ENCODE measurements around the gene AGTR1. TPM values are rescaled to one million over a fixed set of nuclear protein-coding genes. Genes with fewer than 3 reads are reported as not detected.

AGTR1 gene
- polyA plus RNA-seq, 1 experiment, result 0.98 TPM

- TF ChIP-seq, protein P1, sequence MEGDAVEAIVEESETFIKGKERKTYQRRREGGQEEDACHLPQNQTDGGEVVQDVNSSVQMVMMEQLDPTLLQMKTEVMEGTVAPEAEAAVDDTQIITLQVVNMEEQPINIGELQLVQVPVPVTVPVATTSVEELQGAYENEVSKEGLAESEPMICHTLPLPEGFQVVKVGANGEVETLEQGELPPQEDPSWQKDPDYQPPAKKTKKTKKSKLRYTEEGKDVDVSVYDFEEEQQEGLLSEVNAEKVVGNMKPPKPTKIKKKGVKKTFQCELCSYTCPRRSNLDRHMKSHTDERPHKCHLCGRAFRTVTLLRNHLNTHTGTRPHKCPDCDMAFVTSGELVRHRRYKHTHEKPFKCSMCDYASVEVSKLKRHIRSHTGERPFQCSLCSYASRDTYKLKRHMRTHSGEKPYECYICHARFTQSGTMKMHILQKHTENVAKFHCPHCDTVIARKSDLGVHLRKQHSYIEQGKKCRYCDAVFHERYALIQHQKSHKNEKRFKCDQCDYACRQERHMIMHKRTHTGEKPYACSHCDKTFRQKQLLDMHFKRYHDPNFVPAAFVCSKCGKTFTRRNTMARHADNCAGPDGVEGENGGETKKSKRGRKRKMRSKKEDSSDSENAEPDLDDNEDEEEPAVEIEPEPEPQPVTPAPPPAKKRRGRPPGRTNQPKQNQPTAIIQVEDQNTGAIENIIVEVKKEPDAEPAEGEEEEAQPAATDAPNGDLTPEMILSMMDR (IDR thresholded peaks at IDR 0.05; ENCODE audit: insufficient read depth, low read depth, low read length), result no peak
- ChIA-PET POLR2A (no interaction called here), CTCF (interaction anchor here (1.2 kb wide), 1 partner anchor 40 kb away, joined by 4 read pairs; no protein-coding TSS in a partner anchor)
- H3K4me3 ChIP-seq (ENCODE audit: low read depth, low read length), result no peak overlapping the region
- peak; percentile 1 for DNase-seq (ENCODE audit: low read depth)
- no peaks in the 10 kb centered on the region for H3K36me3 ChIP-seq (ENCODE audit: control insufficient read depth, insufficient read depth, low read length)
- no peaks in the 10 kb centered on the region; the same call in 1 of the 2 replicates for H3K27me3 ChIP-seq (ENCODE audit: control insufficient read depth, insufficient read depth, low read length)
These were observed 59.8 kb downstream of the AGTR1 start for GRCh38 chr3:148757238-148758215.

- H3K36me3 ChIP-seq (ENCODE audit: control insufficient read depth, insufficient read depth, low read length), result no peaks in the 10 kb centered on the region
- ChIA-PET POLR2A (no interaction called here), CTCF (interaction anchor here (1.2 kb wide), 1 partner anchor 39 kb away, joined by 4 read pairs; no protein-coding TSS in a partner anchor)
- H3K4me3 ChIP-seq (ENCODE audit: low read depth, low read length), result no peak overlapping the region
- no peaks in the 10 kb centered on the region; the same call in 1 of the 2 replicates for H3K27me3 ChIP-seq (ENCODE audit: control insufficient read depth, insufficient read depth, low read length)
- no peak for DNase-seq (ENCODE audit: low read depth)
- TF ChIP-seq, protein P1 (IDR thresholded peaks at IDR 0.05; ENCODE audit: insufficient read depth, low read depth, low read length), result no peak
These were observed 60.7 kb downstream of the AGTR1 start for GRCh38 chr3:148758303-148758884.

- POLR2A ChIA-PET, result no interaction called here
- Histone ChIP-seq H3K4me3 (ENCODE audit: low read depth, low read length) (no peak overlapping the region), H3K36me3 (ENCODE audit: control insufficient read depth, insufficient read depth, low read length) (no peaks in the 10 kb centered on the region), H3K27me3 (ENCODE audit: control insufficient read depth, insufficient read depth, low read length) (no peaks in the 10 kb centered on the region; the same call in 1 of the 2 replicates)
- TF ChIP-seq, protein P1 (IDR thresholded peaks at IDR 0.05; ENCODE audit: insufficient read depth, low read depth, low read length), result no peak
- DNase-seq (ENCODE audit: low read depth), result no peak
- CTCF ChIA-PET, result no interaction called here
These were observed 61.7 kb downstream of the AGTR1 start for GRCh38 chr3:148759430-148759829.

DNA sequence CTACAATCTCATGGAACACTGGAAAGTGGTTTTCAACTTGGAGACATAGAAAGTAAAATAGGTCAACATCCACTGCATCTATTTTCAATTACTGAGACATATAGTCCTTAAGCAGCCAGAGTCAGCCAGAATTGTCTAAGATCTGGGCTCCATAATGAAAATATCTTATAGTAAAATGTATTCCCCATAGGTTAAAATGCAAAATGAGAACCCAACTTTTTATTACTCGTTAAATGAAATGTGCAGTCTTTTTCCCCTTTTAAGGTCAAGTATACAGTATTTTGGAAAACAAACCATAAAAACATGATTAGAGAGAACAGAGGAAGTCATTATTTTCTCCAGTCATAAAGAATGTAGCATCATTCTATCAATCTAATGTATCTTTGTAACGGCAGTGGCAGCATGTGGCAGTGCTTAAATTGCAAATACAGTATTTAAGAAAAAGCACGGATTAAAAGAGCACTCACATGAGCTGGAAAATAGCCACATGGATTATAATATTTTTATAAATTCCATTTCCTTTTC is 65.5 kb downstream of the AGTR1 start:
- Histone ChIP-seq H3K36me3 (ENCODE audit: control insufficient read depth, insufficient read depth, low read length) (no peaks in the 10 kb centered on the region), H3K27me3 (ENCODE audit: control insufficient read depth, insufficient read depth, low read length) (no peaks in the 10 kb centered on the region; the same call in 1 of the 2 replicates), H3K4me3 (ENCODE audit: low read depth, low read length) (no peak overlapping the region)
- POLR2A ChIA-PET, result no interaction called here
- CTCF ChIA-PET, result no interaction called here
- TF ChIP-seq, protein P1 (IDR thresholded peaks at IDR 0.05; ENCODE audit: insufficient read depth, low read depth, low read length), result no peak
- no peak for DNase-seq (ENCODE audit: low read depth)
